HG02610 (cell line): ENCODE results near the gene DAGLB.
"Not testable (repeated sequence)": the region's sequence is repeated elsewhere in the genome, so short reads cannot be mapped to it uniquely, and the experiment has no call there.

Source experiments
- ATAC-seq: cut with Tn5 transposase; IDR thresholded peaks from one replicate; pipeline ENCODE4 v1.9.1; 2021; ENCODE audit warnings: mild to moderate bottlenecking, moderate library complexity; ENCODE audit not compliant: unreplicated experiment

Gene DAGLB

GRCh38 chr7:6378556-6378955 lies 69.2 kb downstream of the DAGLB start:
- not testable (repeated sequence) for ATAC-seq

- ATAC-seq: no peak
These were observed 70.9 kb downstream of the DAGLB start for GRCh38 chr7:6376820-6377219.

- ATAC-seq: no peak
These were observed 72.2 kb downstream of the DAGLB start for GRCh38 chr7:6375348-6376101.

DNA sequence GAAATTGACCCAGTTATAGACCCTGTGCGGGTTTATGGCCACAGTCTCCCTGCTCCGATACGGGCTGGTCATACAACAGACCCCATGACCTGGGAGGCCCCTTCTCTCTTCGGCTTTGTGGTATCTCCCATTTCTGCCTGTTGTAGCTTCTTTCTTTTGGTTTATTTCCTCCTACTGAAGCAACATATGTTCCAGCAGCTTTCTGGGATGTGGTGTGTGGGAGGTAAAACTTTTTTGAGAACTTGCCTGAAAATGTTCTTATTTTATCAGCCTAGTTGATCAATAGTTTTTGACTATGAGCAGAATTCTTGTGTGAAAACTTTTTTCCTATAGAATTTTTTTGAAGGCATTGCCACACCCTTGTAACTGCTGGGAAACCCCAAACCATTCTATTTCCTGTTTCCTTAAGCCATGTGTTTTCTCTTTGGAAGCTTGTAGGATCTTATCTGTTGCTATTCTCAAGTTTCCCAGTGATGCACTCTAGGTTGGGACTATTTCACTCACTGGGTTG lies 80.0 kb downstream of the DAGLB start:
- no peak for ATAC-seq

GRCh38 chr7:6365451-6365850 lies 82.3 kb downstream of the DAGLB start:
- no peak for ATAC-seq

GRCh38 chr7:6360841-6361240 lies 86.9 kb downstream of the DAGLB start:
- no peak for ATAC-seq

DNA sequence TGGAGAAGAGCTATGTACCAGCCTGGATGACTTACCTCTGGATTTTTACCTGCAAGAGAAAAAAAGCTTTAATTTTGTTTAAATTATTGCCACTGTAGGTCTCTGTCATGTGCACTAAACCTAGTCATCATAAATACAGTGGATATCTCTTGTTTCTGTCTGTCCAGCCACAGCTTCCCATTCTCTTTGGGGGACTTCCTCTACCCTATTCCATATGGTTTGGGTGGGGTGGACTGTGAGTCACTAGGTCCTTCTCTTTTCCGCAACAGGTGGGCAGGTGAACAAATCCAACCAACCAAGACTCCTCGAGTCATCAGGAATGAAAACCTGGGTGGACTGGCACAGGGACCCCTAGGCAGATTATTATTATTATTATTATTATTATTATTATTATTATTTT lies 88.0 kb downstream of the DAGLB start:
- ATAC-seq: no peak
